IMR-90 (cell line): Measurements from ENCODE around the gene ATF4. TPM values are rescaled to one million over a fixed set of nuclear protein-coding genes. Genes with fewer than 3 reads are reported as not detected.

Experiments
- ATAC-seq: fragments of 200-7000 bp; cut with Tn5 transposase; 2 replicates; pipeline ENCODE4 v1.9.1; 2020; ENCODE audit warnings: low read depth, mild to moderate bottlenecking, moderate library complexity
- BruUV-seq: library from RNA; stranded (reverse); fragments of 400-500 nt; replicated peaks from 2 replicates; lab custom pipeline; 2021; lab: Mats Ljungman, UMichigan
- CTCF ChIA-PET: fragments of 300-600 bp; formaldehyde crosslinking; extraction: SDS; loops from one replicate; lab custom pipeline; 2021; ENCODE audit warnings: antibody characterized with exemption; lab: Yijun Ruan, JAX
- POLR2A ChIA-PET: fragments of 300-600 bp; sonication (Branson Sonifier 250); formaldehyde crosslinking; loops from one replicate; lab custom pipeline; 2022; ENCODE audit warnings: antibody characterized with exemption; ENCODE audit not compliant: unreplicated experiment; lab: Charles Lee
- DNase-seq: peaks from one replicate; pipeline ENCODE4 v3.0.0; 2013
- H2AFZ ChIP-seq: replicated peaks from 2 replicates; pipeline ENCODE3; 2013; ENCODE audit warnings: low read length, mild to moderate bottlenecking; ENCODE audit not compliant: poor library complexity
- H2AK5ac ChIP-seq: 2 replicates; pipeline ENCODE4 v1.6.1; 2013; ENCODE audit warnings: low read depth, low read length, inconsistent platforms
- H2AK9ac ChIP-seq: replicated peaks from 2 replicates; pipeline ENCODE3; 2013; ENCODE audit warnings: mild to moderate bottlenecking, low read depth, low read length, moderate library complexity; ENCODE audit not compliant: poor library complexity
- H2BK120ac ChIP-seq: 2 replicates; pipeline ENCODE4 v1.6.1; 2013; ENCODE audit warnings: low read depth, low read length, inconsistent platforms
- H2BK15ac ChIP-seq: 3 replicates; pipeline ENCODE4 v1.6.1; 2013; ENCODE audit warnings: low read depth, low read length, inconsistent platforms
- H2BK20ac ChIP-seq: 2 replicates; pipeline ENCODE4 v1.6.1; 2013; ENCODE audit warnings: low read depth, mild to moderate bottlenecking, inconsistent platforms, low read length, moderate library complexity
- H2BK5ac ChIP-seq: 2 replicates; pipeline ENCODE4 v1.6.1; 2013; ENCODE audit warnings: mild to moderate bottlenecking, low read depth, low read length, inconsistent platforms; ENCODE audit not compliant: poor library complexity, severe bottlenecking
- H3K14ac ChIP-seq: replicated peaks from 2 replicates; pipeline ENCODE4 v1.6.1; 2013; ENCODE audit warnings: low read depth, low read length, inconsistent platforms
- H3K18ac ChIP-seq: 2 replicates; pipeline ENCODE4 v1.6.1; 2013; ENCODE audit warnings: low read depth, low read length, control low read depth
- H3K23ac ChIP-seq: 2 replicates; pipeline ENCODE4 v1.6.1; 2013; ENCODE audit warnings: low read depth, low read length, inconsistent platforms
- H3K27ac ChIP-seq: 2 replicates; pipeline ENCODE4 v1.5.1; 2013; ENCODE audit warnings: mild to moderate bottlenecking, control low read depth, low read length; ENCODE audit not compliant: insufficient read depth
- H3K27me3 ChIP-seq: 2 replicates; pipeline ENCODE4 v1.6.1; 2013; ENCODE audit warnings: low read length; ENCODE audit not compliant: control insufficient read depth, insufficient read depth
- H3K36me3 ChIP-seq: 2 replicates; pipeline ENCODE4 v1.6.1; 2013; ENCODE audit warnings: low read length, mixed read lengths; ENCODE audit not compliant: control insufficient read depth, insufficient read depth
- H3K4ac ChIP-seq: 2 replicates; pipeline ENCODE4 v1.6.1; 2013; ENCODE audit warnings: low read depth, low read length, inconsistent platforms
- H3K4me1 ChIP-seq: 2 replicates; pipeline ENCODE4 v1.6.1; 2013; ENCODE audit warnings: low read length, mixed read lengths; ENCODE audit not compliant: control insufficient read depth, insufficient read depth
- H3K4me2 ChIP-seq: 2 replicates; pipeline ENCODE4 v1.6.1; 2013; ENCODE audit warnings: low read depth, mild to moderate bottlenecking, control low read depth, low read length, moderate library complexity
- H3K4me3 ChIP-seq: 2 replicates; pipeline ENCODE4 v1.5.1; 2013; ENCODE audit warnings: low read depth, mild to moderate bottlenecking, control low read depth, low read length, moderate library complexity; ENCODE audit not compliant: insufficient read depth
- H3K56ac ChIP-seq: 2 replicates; pipeline ENCODE4 v1.6.1; 2013; ENCODE audit warnings: low read length, inconsistent platforms; ENCODE audit not compliant: insufficient read depth; ENCODE audit errors: extremely low read depth
- H3K79me1 ChIP-seq, 2 experiments: 2 replicates each; pipeline ENCODE4 v1.6.1; 2013; ENCODE audit warnings: low read length in 2 of 2, inconsistent platforms in 1 of 2, low read depth in 1 of 2
- H3K9ac ChIP-seq: 2 replicates; pipeline ENCODE4 v1.6.1; 2013; ENCODE audit warnings: low read depth, low read length, control low read depth
- H3K9me1 ChIP-seq: 2 replicates; pipeline ENCODE4 v1.6.1; 2013; ENCODE audit warnings: low read length, inconsistent platforms; ENCODE audit not compliant: insufficient read depth
- H3K9me3 ChIP-seq: 2 replicates; pipeline ENCODE4 v1.6.1; 2013; ENCODE audit warnings: low read length; ENCODE audit not compliant: control insufficient read depth, insufficient read depth
- H4K20me1 ChIP-seq: 2 replicates; pipeline ENCODE4 v1.6.1; 2013; ENCODE audit warnings: low read length, inconsistent platforms; ENCODE audit not compliant: insufficient read depth
- H4K5ac ChIP-seq: 2 replicates; pipeline ENCODE4 v1.6.1; 2013; ENCODE audit warnings: mild to moderate bottlenecking, low read depth, low read length, control low read depth
- H4K8ac ChIP-seq, 2 experiments: 2 replicates each; pipeline ENCODE4 v1.6.1; 2013; ENCODE audit warnings: low read depth in 2 of 2, low read length in 2 of 2, control low read depth in 1 of 2, inconsistent platforms in 1 of 2
- H4K91ac ChIP-seq: 2 replicates; pipeline ENCODE4 v1.6.1; 2013; ENCODE audit warnings: low read depth, low read length, inconsistent platforms; ENCODE audit not compliant: insufficient read depth
- BHLHE40 ChIP-seq: fragments of 150-350 bp; IDR thresholded peaks from 2 replicates; pipeline ENCODE4 v1.6.1; 2016; ENCODE audit warnings: mild to moderate bottlenecking, low read depth, low read length
- CEBPB ChIP-seq: IDR thresholded peaks from 2 replicates; pipeline ENCODE4 v1.6.1; 2012; ENCODE audit warnings: low read depth, low read length, improper control_type of control experiment
- CHD1 ChIP-seq: IDR thresholded peaks from 2 replicates; pipeline ENCODE4 v1.6.1; 2012; ENCODE audit warnings: low read depth, low read length, improper control_type of control experiment
- CTCF ChIP-seq: conservative IDR thresholded peaks from 2 replicates; pipeline ENCODE4 v1.5.1; 2012; ENCODE audit warnings: mild to moderate bottlenecking, low read depth, low read length, improper control_type of control experiment
- ELK1 ChIP-seq: fragments of 150-350 bp; IDR thresholded peaks from 2 replicates; pipeline ENCODE4 v1.6.1; 2016; ENCODE audit warnings: low read depth, mild to moderate bottlenecking, low read length, moderate library complexity, borderline replicate concordance
- FOS ChIP-seq: fragments of 150-350 bp; IDR thresholded peaks from 2 replicates; pipeline ENCODE4 v1.6.1; 2016; ENCODE audit warnings: low read depth, low read length
- MAFK ChIP-seq: IDR thresholded peaks from 2 replicates; pipeline ENCODE4 v1.6.1; 2012; ENCODE audit warnings: low read depth, low read length, improper control_type of control experiment
- MXI1 ChIP-seq: IDR thresholded peaks from 2 replicates; pipeline ENCODE4 v1.6.1; 2012; ENCODE audit warnings: low read depth, mild to moderate bottlenecking, low read length, moderate library complexity, borderline replicate concordance
- POLR2A ChIP-seq: IDR thresholded peaks from 2 replicates; pipeline ENCODE4 v1.6.1; 2012; ENCODE audit warnings: mild to moderate bottlenecking, low read depth, low read length
- RCOR1 ChIP-seq: IDR thresholded peaks from 2 replicates; pipeline ENCODE4 v1.6.1; 2012; ENCODE audit warnings: mild to moderate bottlenecking, low read length, improper control_type of control experiment; ENCODE audit not compliant: insufficient replicate concordance
- SMC3 ChIP-seq: fragments of 150-350 bp; IDR thresholded peaks from 2 replicates; pipeline ENCODE4 v1.6.1; 2016; ENCODE audit warnings: low read depth, mild to moderate bottlenecking, antibody characterized with exemption, low read length, moderate library complexity
- USF2 ChIP-seq: fragments of 150-350 bp; IDR thresholded peaks from 2 replicates; pipeline ENCODE4 v1.6.1; 2017; ENCODE audit warnings: mild to moderate bottlenecking, antibody characterized with exemption, low read length, low read depth
- WGBS, 2 experiments: methylation state at CpG; one replicate each; pipeline versions ENCODE4 v1.1.5 to v1.1.7; 2013; ENCODE audit warnings: missing lambda C conversion rate in 2 of 2; ENCODE audit not compliant: insufficient read length in 1 of 2; ENCODE audit errors: extremely low coverage in 2 of 2; 5-methylcytosine and 5-hydroxymethylcytosine counted together
- dilution Hi-C: fragments of 300-500 bp; cut with HindIII; formaldehyde crosslinking; loops from one replicate; pipeline ENCODE4 v1.14.3; 2018; ENCODE audit warnings: low sequenced_read_pairs; ENCODE audit not compliant: unreplicated experiment
- in situ Hi-C: fragments of 300-500 bp; cut with MboI; formaldehyde crosslinking; loops from 3 replicates; pipeline ENCODE4 v1.14.3; 2019; ENCODE audit warnings: low sequenced_read_pairs, inconsistent platforms, mixed read lengths
- intact Hi-C: fragments of 100-400 bp; cut with micrococcal nuclease; formaldehyde crosslinking; loops from 2 replicates; pipeline ENCODE4 v1.10.0; 2022
- polyA plus RNA-seq, 3 experiments: library from polyadenylated mRNA; depleted of rRNA; stranded (reverse); fragments of >200 nt; gene quantifications; 2 replicates each; pipeline ENCODE4 v1.2.3, GENCODE V29; 2012; ENCODE audit warnings: low replicate concordance in 1 of 3
- total RNA-seq: library from RNA; depleted of rRNA; stranded (reverse); fragments of >200 nt; gene quantifications from 2 replicates; pipeline ENCODE4 v1.2.3, GENCODE V29; 2012

ATF4 gene
- total and polyA plus RNA-seq, 2 of the 4 experiments (the other 2 are of a cell fraction): 148 to 662 TPM

GRCh38 chr22:39488563-39489083 lies 31.7 kb upstream of the ATF4 start:
- ATAC-seq (no peak), DNase-seq (no peak)
- Histone ChIP-seq H3K4me2 (no peak overlapping the region), H3K9me3 (no peaks in the 10 kb centered on the region), H3K27ac (no peak overlapping the region), H2BK20ac (no peak overlapping the region), H3K14ac (no peak overlapping the region), H2BK120ac (no peak overlapping the region), H3K23ac (no peak overlapping the region), H2AK5ac (no peak overlapping the region), H2BK5ac (no peak overlapping the region), H3K4me3 (no peak overlapping the region), H2AK9ac (no peak overlapping the region), H3K56ac (no peak overlapping the region), H3K4me1 (peaks cover 2% of the 10 kb centered on the region; the same call in 1 of the 2 replicates), H3K36me3 (no peaks in the 10 kb centered on the region), H3K18ac (no peak overlapping the region), H3K4ac (no peak overlapping the region), H4K20me1 (peaks cover 7% of the 10 kb centered on the region; the same call in 1 of the 2 replicates), H4K91ac (no peak overlapping the region), H3K9me1 (peaks cover 6% of the 10 kb centered on the region), H2BK15ac (no peak overlapping the region), H2AFZ (no peak overlapping the region), H3K79me1 (0 out of 4 replicates have a peak, but pooled peaks cover 0 to 2% of the 10 kb centered on the region in 2 experiments), H4K8ac (no peak overlapping the region), H4K5ac (no peak overlapping the region), H3K27me3 (peaks cover under 1% of the 10 kb centered on the region), H3K9ac (no peak overlapping the region)
- dilution Hi-C loops (no loop called here), intact Hi-C loops (no loop called here), in situ Hi-C loops (no loop called here)
- ChIA-PET POLR2A (no interaction called here), CTCF (no interaction called here)
- no TSS peak for BruUV-seq
- WGBS, 2 experiments: 94% methylated on average over 21 of the region's 39 CpGs; no CpG with 5 or more reads in 1 of the 2 experiments
- TF ChIP-seq MXI1 (no peak), SMC3 (no peak), CTCF (no peak), CHD1 (no peak), FOS (no peak), MAFK (no peak), USF2 (no peak), RCOR1 (no peak), BHLHE40 (no peak), CEBPB (no peak), POLR2A (no peak), ELK1 (no peak)
